ENCODE results near the gene SH3RF1. TPM values are rescaled to one million over a fixed set of nuclear protein-coding genes. Genes with fewer than 3 reads are reported as not detected.
A peak's percentile ranks its signal among the peaks of the same experiment; 100 is the strongest.

The SH3RF1 gene
- total and polyA plus RNA-seq, 8 donors, result 4.0 to 30.6 (median 12.7) TPM

DNA sequence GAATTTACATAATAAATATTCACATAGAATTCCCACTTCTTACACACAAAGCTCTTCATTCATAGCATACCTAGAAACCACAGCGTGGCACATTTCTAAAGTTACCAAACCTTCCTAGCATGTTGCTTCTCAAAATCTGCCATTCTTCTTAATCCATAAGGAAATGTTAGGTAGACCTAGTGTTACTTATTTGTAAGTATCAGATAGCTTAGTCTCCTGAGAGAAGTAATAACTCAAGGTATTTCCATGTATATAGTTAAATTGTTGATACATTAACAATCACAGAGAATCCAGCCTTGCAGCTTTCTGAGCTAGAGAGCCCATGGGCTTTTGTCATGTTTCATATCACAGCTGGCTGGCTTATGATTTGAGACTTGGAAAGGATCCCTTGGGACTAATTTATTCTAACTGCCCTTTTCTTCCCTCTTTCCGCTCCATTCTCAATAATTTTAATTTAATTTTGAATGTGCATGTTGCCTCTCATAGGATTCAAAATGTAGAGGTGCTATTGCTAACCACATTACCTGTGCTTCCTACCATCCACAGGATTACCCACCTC lies 17.6 kb downstream of the SH3RF1 start:
- intact Hi-C loops (cut with DNase I), result no loop called here
- ATAC-seq (peak in 1 of 4 donors; percentile 15), DNase-seq (no peak), FAIRE-seq (no peak)
- H3K4me3 ChIP-seq, result no peak overlapping the region
- 26 to 38% methylated on average over 2 of the region's 2 CpGs for WGBS, 2 donors
- H3K27ac ChIP-seq, result peak overlapping the region; percentile 13 to 89 (median 53)
- H3K9me3 ChIP-seq, result no peaks in the 10 kb centered on the region
- H3K36me3 ChIP-seq, result no peaks in the 10 kb centered on the region
- peaks cover 47 to 78% (median 70%) of the 10 kb centered on the region in 3 donors for H3K4me1 ChIP-seq
- H3K27me3 ChIP-seq, result no peaks in the 10 kb centered on the region
- TF ChIP-seq, protein P1, sequence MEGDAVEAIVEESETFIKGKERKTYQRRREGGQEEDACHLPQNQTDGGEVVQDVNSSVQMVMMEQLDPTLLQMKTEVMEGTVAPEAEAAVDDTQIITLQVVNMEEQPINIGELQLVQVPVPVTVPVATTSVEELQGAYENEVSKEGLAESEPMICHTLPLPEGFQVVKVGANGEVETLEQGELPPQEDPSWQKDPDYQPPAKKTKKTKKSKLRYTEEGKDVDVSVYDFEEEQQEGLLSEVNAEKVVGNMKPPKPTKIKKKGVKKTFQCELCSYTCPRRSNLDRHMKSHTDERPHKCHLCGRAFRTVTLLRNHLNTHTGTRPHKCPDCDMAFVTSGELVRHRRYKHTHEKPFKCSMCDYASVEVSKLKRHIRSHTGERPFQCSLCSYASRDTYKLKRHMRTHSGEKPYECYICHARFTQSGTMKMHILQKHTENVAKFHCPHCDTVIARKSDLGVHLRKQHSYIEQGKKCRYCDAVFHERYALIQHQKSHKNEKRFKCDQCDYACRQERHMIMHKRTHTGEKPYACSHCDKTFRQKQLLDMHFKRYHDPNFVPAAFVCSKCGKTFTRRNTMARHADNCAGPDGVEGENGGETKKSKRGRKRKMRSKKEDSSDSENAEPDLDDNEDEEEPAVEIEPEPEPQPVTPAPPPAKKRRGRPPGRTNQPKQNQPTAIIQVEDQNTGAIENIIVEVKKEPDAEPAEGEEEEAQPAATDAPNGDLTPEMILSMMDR (IDR thresholded peaks at IDR 0.05), result no peak

DNA sequence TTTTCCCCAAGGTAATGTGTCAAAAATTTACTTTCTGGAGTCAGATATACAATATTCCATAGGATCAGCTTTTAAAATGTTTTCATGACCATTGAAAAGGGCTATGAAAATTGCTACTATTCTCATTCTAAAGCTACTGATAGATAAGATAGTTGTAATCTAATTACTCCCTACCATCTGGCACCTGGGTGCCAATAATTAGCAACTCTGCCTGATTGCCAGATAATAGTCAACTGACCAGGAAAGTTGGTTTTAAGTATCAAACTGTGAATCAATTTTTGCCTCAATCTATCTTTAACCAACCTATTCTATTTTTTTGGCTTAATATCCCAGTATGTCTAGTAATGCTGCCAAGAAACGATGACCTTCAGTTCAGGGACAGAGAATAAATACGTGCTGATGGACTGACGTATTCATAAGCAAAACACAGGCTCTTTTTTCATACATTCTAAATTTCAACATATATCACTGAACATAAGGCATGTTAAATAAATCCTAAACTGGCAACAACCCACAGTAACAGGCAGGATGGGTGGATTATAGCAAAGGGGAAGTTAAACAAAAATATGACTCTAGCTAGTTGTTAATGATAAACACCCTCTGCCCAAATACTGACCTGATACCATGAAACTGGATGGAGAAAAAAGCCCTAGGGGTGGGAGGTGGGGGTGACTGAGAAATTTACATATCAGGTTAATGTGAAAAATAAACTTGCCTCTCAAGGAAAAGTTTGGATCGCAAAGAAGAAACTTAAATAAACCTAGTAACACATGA lies 18.2 kb downstream of the SH3RF1 start:
- H3K36me3 ChIP-seq, result no peaks in the 10 kb centered on the region
- intact Hi-C loops (cut with DNase I), result no loop called here
- H3K27me3 ChIP-seq, result no peaks in the 10 kb centered on the region
- H3K27ac ChIP-seq, result peak overlapping the region; percentile 13 to 89 (median 53)
- H3K4me1 ChIP-seq, result peaks cover 47 to 72% (median 64%) of the 10 kb centered on the region in 3 donors
- FAIRE-seq (no peak), DNase-seq (no peak), ATAC-seq (peak; percentile 22 to 62 (median 54))
- WGBS, 2 donors, result 8 to 11% methylated on average over 4 of the region's 4 CpGs
- H3K9me3 ChIP-seq, result no peaks in the 10 kb centered on the region
- no peak overlapping the region for H3K4me3 ChIP-seq
- TF ChIP-seq, protein P1 (IDR thresholded peaks at IDR 0.05), result no peak

DNA sequence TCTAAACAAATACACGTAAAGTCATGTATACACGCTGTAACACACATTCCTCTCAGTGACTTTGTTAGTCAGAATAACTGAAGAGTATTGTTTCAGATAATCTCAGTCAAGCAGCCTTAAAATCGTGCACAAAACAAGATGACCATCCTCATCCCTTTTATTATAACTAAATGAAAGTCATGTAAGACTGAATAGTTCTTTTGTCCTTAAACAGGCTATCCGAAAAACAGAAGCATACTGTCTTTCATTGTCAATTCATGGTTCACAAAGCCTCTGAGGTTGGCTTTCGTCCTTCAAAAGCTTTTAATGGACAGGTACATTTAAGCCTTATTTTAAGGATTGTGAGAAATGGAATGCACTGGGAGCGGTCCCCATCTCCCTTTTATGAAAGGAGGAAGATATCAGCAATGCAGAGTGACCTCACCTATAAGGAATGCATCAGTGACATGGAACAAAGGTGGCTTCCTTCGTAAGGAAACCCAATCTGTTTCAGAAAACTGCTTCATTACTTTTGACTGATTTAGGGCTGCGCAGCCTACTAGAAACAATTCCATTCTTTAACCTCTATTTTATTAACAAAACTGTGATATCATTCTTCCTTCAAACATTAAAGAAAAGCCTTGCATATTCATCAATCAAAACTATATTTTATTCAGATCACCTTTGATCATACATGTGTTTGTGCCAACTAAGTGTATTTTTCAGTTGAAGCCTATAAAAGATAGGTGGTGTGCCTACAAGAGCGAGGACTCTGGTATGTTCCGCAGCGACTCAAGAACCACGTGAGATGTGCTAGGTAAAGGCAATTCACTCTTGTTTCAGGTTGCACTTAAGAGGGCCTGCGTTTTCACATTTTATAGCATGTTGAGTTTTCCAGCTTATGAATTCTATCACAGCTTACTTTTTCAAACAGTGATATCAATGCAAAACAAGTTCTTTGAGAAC lies 19.2 kb downstream of the SH3RF1 start:
- intact Hi-C loops (cut with DNase I), result no loop called here
- no peaks in the 10 kb centered on the region for H3K9me3 ChIP-seq
- DNase-seq, result no peak
- peak in 3 of 4 donors; percentile 38 to 43 (median 41) for ATAC-seq
- H3K36me3 ChIP-seq, result no peaks in the 10 kb centered on the region
- no peak overlapping the region for H3K4me3 ChIP-seq
- no peak for FAIRE-seq
- peaks cover 47 to 63% (median 57%) of the 10 kb centered on the region in 3 donors for H3K4me1 ChIP-seq
- no peaks in the 10 kb centered on the region for H3K27me3 ChIP-seq
- WGBS, 2 donors, result 73 to 74% methylated on average over 13 of the region's 13 CpGs
- peak overlapping the region; percentile 11 to 89 (median 53) for H3K27ac ChIP-seq
- TF ChIP-seq, protein P1 (IDR thresholded peaks at IDR 0.05), result no peak

DNA sequence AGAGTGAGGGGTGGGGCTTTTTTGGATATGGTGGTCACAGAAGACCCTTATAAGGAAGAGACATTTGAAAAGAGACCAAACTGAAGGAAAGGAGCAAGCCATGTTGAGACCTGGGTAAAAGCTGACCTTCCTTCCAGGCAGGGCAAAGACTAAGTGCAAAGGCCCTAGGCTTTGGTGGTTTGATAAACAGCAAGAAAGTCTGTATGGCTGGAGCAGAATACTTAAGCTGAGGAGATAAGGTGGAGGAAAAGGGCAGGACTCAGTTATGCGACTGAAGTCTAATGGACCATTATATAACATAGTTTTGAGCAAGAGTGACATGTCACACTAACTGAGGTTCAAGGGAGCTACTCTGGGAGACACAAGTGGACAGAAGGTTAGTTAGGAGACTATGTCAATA lies 20.0 kb downstream of the SH3RF1 start:
- TF ChIP-seq, protein P1 (IDR thresholded peaks at IDR 0.05), result no peak
- DNase-seq (no peak), ATAC-seq (no peak), FAIRE-seq (no peak)
- H3K27ac ChIP-seq, result peak overlapping the region in 2 of 4 donors; percentile 79 to 89
- H3K4me1 ChIP-seq, result peaks cover 47 to 63% (median 57%) of the 10 kb centered on the region in 3 donors
- WGBS, 2 donors, result 50 to 51% methylated on average over 1 of the region's 1 CpG
- H3K27me3 ChIP-seq, result no peaks in the 10 kb centered on the region
- no peaks in the 10 kb centered on the region for H3K36me3 ChIP-seq
- no peaks in the 10 kb centered on the region for H3K9me3 ChIP-seq
- H3K4me3 ChIP-seq, result no peak overlapping the region
- intact Hi-C loops (cut with DNase I), result no loop called here

Measured in pancreas (tissue), 10 donors.